ENCODE measurements around the gene CYB5D1.

- TF ChIP-seq, protein P1, sequence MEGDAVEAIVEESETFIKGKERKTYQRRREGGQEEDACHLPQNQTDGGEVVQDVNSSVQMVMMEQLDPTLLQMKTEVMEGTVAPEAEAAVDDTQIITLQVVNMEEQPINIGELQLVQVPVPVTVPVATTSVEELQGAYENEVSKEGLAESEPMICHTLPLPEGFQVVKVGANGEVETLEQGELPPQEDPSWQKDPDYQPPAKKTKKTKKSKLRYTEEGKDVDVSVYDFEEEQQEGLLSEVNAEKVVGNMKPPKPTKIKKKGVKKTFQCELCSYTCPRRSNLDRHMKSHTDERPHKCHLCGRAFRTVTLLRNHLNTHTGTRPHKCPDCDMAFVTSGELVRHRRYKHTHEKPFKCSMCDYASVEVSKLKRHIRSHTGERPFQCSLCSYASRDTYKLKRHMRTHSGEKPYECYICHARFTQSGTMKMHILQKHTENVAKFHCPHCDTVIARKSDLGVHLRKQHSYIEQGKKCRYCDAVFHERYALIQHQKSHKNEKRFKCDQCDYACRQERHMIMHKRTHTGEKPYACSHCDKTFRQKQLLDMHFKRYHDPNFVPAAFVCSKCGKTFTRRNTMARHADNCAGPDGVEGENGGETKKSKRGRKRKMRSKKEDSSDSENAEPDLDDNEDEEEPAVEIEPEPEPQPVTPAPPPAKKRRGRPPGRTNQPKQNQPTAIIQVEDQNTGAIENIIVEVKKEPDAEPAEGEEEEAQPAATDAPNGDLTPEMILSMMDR (IDR thresholded peaks at IDR 0.05 in 4 of 5, conservative IDR thresholded peaks at IDR 0.05 in 1 of 5), result no peak
- no peak for TF ChIP-seq POLR2A (IDR thresholded peaks at IDR 0.05)
Measured at GRCh38 chr17:7840875-7841274, 16.9 kb upstream of the CYB5D1 start.
